A549 (cell line): ENCODE results near the gene CCDC57.

Source experiments
- BHLHE40 ChIP-seq: IDR thresholded peaks from 2 replicates; pipeline ENCODE4 v1.6.1; 2012; ENCODE audit warnings: low read depth, low read length, inconsistent platforms
- CBX2 ChIP-seq: fragments of 200-600 bp; sonication (generic); IDR thresholded peaks from 2 replicates; pipeline ENCODE4 v1.6.1; 2016; ENCODE audit warnings: low read depth, mild to moderate bottlenecking, borderline replicate concordance
- HDAC2 ChIP-seq: fragments of 200-600 bp; sonication (generic); IDR thresholded peaks from 2 replicates; pipeline ENCODE4 v1.6.1; 2016
- JUNB ChIP-seq: fragments of >200 bp; sonication (Bioruptor Twin); formaldehyde crosslinking; IDR thresholded peaks from 2 replicates; pipeline ENCODE4 v1.6.1; 2016
- KDM5A ChIP-seq: fragments of 200-600 bp; sonication (generic); IDR thresholded peaks from 2 replicates; pipeline ENCODE4 v1.6.1; 2016; ENCODE audit warnings: antibody characterized with exemption, mild to moderate bottlenecking
- NR3C1 ChIP-seq: fragments of >200 bp; sonication (Bioruptor Twin); formaldehyde crosslinking; IDR thresholded peaks from 3 replicates; pipeline ENCODE4 v1.6.1; 2017
- SMC3 ChIP-seq: fragments of >200 bp; sonication (Bioruptor Twin); formaldehyde crosslinking; IDR thresholded peaks from 3 replicates; pipeline ENCODE4 v1.6.1; 2018; ENCODE audit warnings: inconsistent platforms
- ZC3H11A ChIP-seq: fragments of 450-650 bp; IDR thresholded peaks from 2 replicates; pipeline ENCODE4 v1.6.1; 2014; ENCODE audit warnings: antibody characterized with exemption, mild to moderate bottlenecking
- TF ChIP-seq, protein P1 (sequence below): fragments of 450-650 bp; IDR thresholded peaks from 2 replicates; pipeline ENCODE4 v1.6.1; 2014; ENCODE audit warnings: antibody characterized with exemption
- TF ChIP-seq, protein P2 (sequence below): IDR thresholded peaks from 2 replicates; pipeline ENCODE4 v1.6.1; 2012
- TF ChIP-seq, protein P3 (sequence below): fragments of >200 bp; sonication (Bioruptor Twin); formaldehyde crosslinking; IDR thresholded peaks from 3 replicates; pipeline ENCODE4 v1.5.1; 2016
- TF ChIP-seq, protein P4 (sequence below): fragments of >200 bp; sonication (Bioruptor Twin); formaldehyde crosslinking; IDR thresholded peaks from 2 replicates; pipeline ENCODE4 v1.6.1; 2016

DNA sequence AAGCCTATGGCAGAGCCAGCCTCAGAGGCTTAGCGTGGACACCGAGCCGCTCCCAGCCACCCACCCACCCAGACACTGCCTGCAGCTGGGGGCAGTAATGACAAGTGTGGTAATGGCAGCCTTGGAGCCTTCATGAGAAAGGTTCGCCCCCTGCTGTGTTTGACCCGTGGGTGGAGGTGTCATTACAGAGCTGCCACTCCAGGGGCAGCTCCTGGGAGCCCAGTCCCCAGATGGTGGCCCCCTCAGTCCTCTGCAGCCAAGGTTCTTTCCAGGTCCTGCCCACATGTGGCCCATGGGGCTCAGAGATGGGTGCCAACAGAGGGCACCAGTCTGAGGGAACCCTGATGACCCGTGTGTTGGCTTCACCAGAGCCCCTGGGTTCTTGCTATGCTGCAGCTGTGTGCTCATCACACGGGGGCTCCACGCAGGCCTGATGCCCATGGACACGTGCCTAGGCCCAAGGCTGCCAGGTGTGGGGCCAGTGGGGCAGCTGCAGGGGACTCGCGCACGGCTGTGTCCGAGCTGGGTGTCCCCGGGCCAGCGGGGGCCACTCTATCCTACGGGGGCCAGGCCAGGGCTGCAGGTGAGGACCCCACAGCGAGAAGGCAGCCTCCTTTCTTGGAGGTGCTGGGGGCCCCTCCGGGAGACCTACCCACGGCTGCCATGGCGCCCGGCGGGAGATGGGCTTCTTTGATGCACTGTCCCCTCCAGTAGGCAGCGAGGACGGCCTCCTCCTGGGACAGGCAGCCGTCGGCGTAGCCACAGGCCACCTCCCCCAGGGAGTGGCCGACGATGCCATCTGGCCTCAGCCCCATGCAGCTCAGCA, 122.7 kb downstream of the CCDC57 start:
- TF ChIP-seq JUNB (no peak), CBX2 (no peak), BHLHE40 (no peak), HDAC2 (no peak), NR3C1 (no peak), SMC3 (no peak), KDM5A (no peak), ZC3H11A (no peak)
- TF ChIP-seq, protein P1, sequence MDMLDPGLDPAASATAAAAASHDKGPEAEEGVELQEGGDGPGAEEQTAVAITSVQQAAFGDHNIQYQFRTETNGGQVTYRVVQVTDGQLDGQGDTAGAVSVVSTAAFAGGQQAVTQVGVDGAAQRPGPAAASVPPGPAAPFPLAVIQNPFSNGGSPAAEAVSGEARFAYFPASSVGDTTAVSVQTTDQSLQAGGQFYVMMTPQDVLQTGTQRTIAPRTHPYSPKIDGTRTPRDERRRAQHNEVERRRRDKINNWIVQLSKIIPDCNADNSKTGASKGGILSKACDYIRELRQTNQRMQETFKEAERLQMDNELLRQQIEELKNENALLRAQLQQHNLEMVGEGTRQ: no peak
- TF ChIP-seq, protein P2, sequence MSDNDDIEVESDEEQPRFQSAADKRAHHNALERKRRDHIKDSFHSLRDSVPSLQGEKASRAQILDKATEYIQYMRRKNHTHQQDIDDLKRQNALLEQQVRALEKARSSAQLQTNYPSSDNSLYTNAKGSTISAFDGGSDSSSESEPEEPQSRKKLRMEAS: no peak
- TF ChIP-seq, protein P3, sequence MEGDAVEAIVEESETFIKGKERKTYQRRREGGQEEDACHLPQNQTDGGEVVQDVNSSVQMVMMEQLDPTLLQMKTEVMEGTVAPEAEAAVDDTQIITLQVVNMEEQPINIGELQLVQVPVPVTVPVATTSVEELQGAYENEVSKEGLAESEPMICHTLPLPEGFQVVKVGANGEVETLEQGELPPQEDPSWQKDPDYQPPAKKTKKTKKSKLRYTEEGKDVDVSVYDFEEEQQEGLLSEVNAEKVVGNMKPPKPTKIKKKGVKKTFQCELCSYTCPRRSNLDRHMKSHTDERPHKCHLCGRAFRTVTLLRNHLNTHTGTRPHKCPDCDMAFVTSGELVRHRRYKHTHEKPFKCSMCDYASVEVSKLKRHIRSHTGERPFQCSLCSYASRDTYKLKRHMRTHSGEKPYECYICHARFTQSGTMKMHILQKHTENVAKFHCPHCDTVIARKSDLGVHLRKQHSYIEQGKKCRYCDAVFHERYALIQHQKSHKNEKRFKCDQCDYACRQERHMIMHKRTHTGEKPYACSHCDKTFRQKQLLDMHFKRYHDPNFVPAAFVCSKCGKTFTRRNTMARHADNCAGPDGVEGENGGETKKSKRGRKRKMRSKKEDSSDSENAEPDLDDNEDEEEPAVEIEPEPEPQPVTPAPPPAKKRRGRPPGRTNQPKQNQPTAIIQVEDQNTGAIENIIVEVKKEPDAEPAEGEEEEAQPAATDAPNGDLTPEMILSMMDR: no peak
- TF ChIP-seq, protein P4, sequence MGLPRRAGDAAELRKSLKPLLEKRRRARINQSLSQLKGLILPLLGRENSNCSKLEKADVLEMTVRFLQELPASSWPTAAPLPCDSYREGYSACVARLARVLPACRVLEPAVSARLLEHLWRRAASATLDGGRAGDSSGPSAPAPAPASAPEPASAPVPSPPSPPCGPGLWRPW: no peak
